22Rv1 (cell line): Measurements from ENCODE around the gene PYROXD2.

Experiments
- ZFX ChIP-seq: fragments of 450-650 bp; IDR thresholded peaks from 2 replicates; pipeline ENCODE4 v1.6.1; 2017; ENCODE audit warnings: antibody characterized with exemption, borderline replicate concordance
- TF ChIP-seq, protein P1 (sequence below): fragments of 450-650 bp; IDR thresholded peaks from 2 replicates; pipeline ENCODE4 v1.5.1; 2017; ENCODE audit warnings: mild to moderate bottlenecking

GRCh38 chr10:98414932-98415730, at the start of gene PYROXD2:
- TF ChIP-seq, protein P1, sequence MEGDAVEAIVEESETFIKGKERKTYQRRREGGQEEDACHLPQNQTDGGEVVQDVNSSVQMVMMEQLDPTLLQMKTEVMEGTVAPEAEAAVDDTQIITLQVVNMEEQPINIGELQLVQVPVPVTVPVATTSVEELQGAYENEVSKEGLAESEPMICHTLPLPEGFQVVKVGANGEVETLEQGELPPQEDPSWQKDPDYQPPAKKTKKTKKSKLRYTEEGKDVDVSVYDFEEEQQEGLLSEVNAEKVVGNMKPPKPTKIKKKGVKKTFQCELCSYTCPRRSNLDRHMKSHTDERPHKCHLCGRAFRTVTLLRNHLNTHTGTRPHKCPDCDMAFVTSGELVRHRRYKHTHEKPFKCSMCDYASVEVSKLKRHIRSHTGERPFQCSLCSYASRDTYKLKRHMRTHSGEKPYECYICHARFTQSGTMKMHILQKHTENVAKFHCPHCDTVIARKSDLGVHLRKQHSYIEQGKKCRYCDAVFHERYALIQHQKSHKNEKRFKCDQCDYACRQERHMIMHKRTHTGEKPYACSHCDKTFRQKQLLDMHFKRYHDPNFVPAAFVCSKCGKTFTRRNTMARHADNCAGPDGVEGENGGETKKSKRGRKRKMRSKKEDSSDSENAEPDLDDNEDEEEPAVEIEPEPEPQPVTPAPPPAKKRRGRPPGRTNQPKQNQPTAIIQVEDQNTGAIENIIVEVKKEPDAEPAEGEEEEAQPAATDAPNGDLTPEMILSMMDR, result no peak
- no peak for TF ChIP-seq ZFX
